GM19438 (cell line): ENCODE measurements around the gene CAND2.
A peak's percentile ranks its signal among the peaks of the same experiment; 100 is the strongest.
"Not testable (repeated sequence)": the region's sequence is repeated elsewhere in the genome, so short reads cannot be mapped to it uniquely, and the experiment has no call there.

Experiments
- ATAC-seq: cut with Tn5 transposase; IDR thresholded peaks from one replicate; pipeline ENCODE4 v1.9.1; 2021; ENCODE audit warnings: low read depth; ENCODE audit not compliant: unreplicated experiment

CAND2 gene

GRCh38 chr3:12852201-12852600 lies 55.7 kb downstream of the CAND2 start:
- no peak for ATAC-seq

GRCh38 chr3:12853847-12854246 lies 57.4 kb downstream of the CAND2 start:
- not testable (repeated sequence) for ATAC-seq

GRCh38 chr3:12854565-12854964 lies 58.1 kb downstream of the CAND2 start:
- no peak for ATAC-seq

GRCh38 chr3:12856626-12857025 lies 60.1 kb downstream of the CAND2 start:
- ATAC-seq, result no peak

- ATAC-seq, result no peak
Measured at GRCh38 chr3:12859840-12860239, 63.4 kb downstream of the CAND2 start.

- ATAC-seq, result no peak
Measured at GRCh38 chr3:12861611-12862010, 65.1 kb downstream of the CAND2 start.

- ATAC-seq, result no peak
Measured at GRCh38 chr3:12862387-12862786, 65.9 kb downstream of the CAND2 start.

GRCh38 chr3:12865271-12865670 lies 68.8 kb downstream of the CAND2 start:
- ATAC-seq, result no peak

GRCh38 chr3:12866836-12867235 lies 70.4 kb downstream of the CAND2 start:
- no peak for ATAC-seq

GRCh38 chr3:12868039-12869034 lies 71.9 kb downstream of the CAND2 start:
- ATAC-seq, result peak; percentile 65

GRCh38 chr3:12869035-12869621 lies 72.6 kb downstream of the CAND2 start:
- ATAC-seq, result peak; percentile 77

GRCh38 chr3:12870942-12871341 lies 74.5 kb downstream of the CAND2 start:
- no peak for ATAC-seq

- ATAC-seq, result no peak
Measured at GRCh38 chr3:12871404-12871983, 75.0 kb downstream of the CAND2 start.

- ATAC-seq, result no peak
Measured at GRCh38 chr3:12875857-12876836, 79.7 kb downstream of the CAND2 start.

- ATAC-seq, result no peak
Measured at GRCh38 chr3:12877040-12877439, 80.6 kb downstream of the CAND2 start.

GRCh38 chr3:12878141-12878574 lies 81.7 kb downstream of the CAND2 start:
- no peak for ATAC-seq

- not testable (repeated sequence) for ATAC-seq
Measured at GRCh38 chr3:12878758-12879157, 82.3 kb downstream of the CAND2 start.

GRCh38 chr3:12879191-12879815 lies 82.8 kb downstream of the CAND2 start:
- ATAC-seq, result no peak

- not testable (repeated sequence) for ATAC-seq
Measured at GRCh38 chr3:12881858-12882257, 85.4 kb downstream of the CAND2 start.
